Ovary (tissue), 9 donors: ENCODE data around the gene RNPEPL1. TPM values are rescaled to one million over a fixed set of nuclear protein-coding genes. Genes with fewer than 3 reads are reported as not detected.
A peak's percentile ranks its signal among the peaks of the same experiment; 100 is the strongest.

ENCODE experiments used
- DNase-seq, 5 donors: peaks; one replicate each; pipeline ENCODE4 v3.0.0-alpha.2; 2019 to 2020
- H3K27ac ChIP-seq, 2 donors: fragments of 200-600 bp; one replicate each; pipeline versions ENCODE4 v1.5.1 to v1.8.0; 2019 to 2022
- H3K27me3 ChIP-seq: fragments of 200-600 bp; one replicate; pipeline ENCODE4 v1.8.0; 2022
- H3K36me3 ChIP-seq: fragments of 200-600 bp; sonication (generic); one replicate; pipeline ENCODE4 v1.5.1; 2019
- H3K4me1 ChIP-seq: one replicate; pipeline ENCODE4 v1.8.1; 2013; ENCODE audit warnings: mild to moderate bottlenecking, moderate library complexity; ENCODE audit not compliant: insufficient read depth
- H3K4me3 ChIP-seq: fragments of 200-600 bp; sonication (generic); one replicate; pipeline ENCODE4 v1.5.1; 2017
- H3K9me3 ChIP-seq, 2 donors: fragments of 200-600 bp in 1 of 2; sonication (generic) in 1 of 2; one replicate each; pipeline versions ENCODE4 v1.5.1 to v1.8.1; 2013 to 2019; ENCODE audit warnings: mild to moderate bottlenecking in 1 of 2, moderate library complexity in 1 of 2
- CTCF ChIP-seq, 3 donors: fragments of 450-650 bp in 2 of 3; fragments of 200-600 bp in 1 of 3; IDR thresholded peaks; one replicate each; pipeline versions ENCODE4 v1.5.1 to v1.8.0; 2016 to 2022; ENCODE audit warnings: antibody characterized with exemption in 3 of 3, mild to moderate bottlenecking in 1 of 3
- EP300 ChIP-seq: sonication (generic); formaldehyde crosslinking; IDR thresholded peaks from one replicate; pipeline ENCODE4 v1.6.1; 2017; ENCODE audit warnings: antibody characterized with exemption
- POLR2A ChIP-seq: fragments of 450-650 bp; IDR thresholded peaks from one replicate; pipeline ENCODE4 v1.6.1; 2017; ENCODE audit warnings: antibody characterized with exemption, mild to moderate bottlenecking, moderate library complexity
- WGBS, 3 donors: extraction: QIAGEN DNeasy Blood & Tissue Kit in 1 of 3; methylation state at CpG; one replicate each; pipeline versions ENCODE4 v1.1.5 to v1.1.7; 2013 to 2017; 5-methylcytosine and 5-hydroxymethylcytosine counted together
- intact Hi-C, 4 donors: fragments of 100-400 bp; cut with DNase I; formaldehyde crosslinking; loops; one replicate each; pipeline versions ENCODE4 v1.11.0 to v1.15.1; 2022 to 2023
- polyA plus RNA-seq, 2 donors: library from polyadenylated mRNA; stranded (reverse); fragments of 200-250 nt in 1 of 2; fragments of 350-450 nt in 1 of 2; fragmentation: Illumina TruSeq in 1 of 2; extraction: RNeasy Lipid Tissue Mini Kit (QIAGEN cat#74804) in 1 of 2; gene quantifications; one replicate each; pipeline ENCODE4 v1.2.3, GENCODE V29; 2013 to 2014
- total RNA-seq, 7 donors: library from RNA; depleted of rRNA in 2 of 7; stranded (reverse); fragments of >200 nt in 2 of 7; fragmentation: NEBNext Ultra II Directional in 3 of 7; extraction: Animal tissue kit (Norgen Biotek cat#: 25700) in 3 of 7; gene quantifications; one replicate each; pipeline versions ENCODE4 v1.1.0 to v1.2.4, GENCODE V29; 2016 to 2023
- donor health status: DM: no; HTN: no; CAD: no; lungs with moderate emphysema.
- donor health status: DM: no; HTN: no; CAD: no.
- donor health status: Bipolar disorder and iron deficiency.
- donor health status: DM: yes; HTN: yes; CAD: no.
- donor health status: DM: no; HTN: no; CAD: no.
- donor health status: DM: yes; HTN: yes; CAD: no.

RNPEPL1 gene
- total and polyA plus RNA-seq, 9 donors = 3.5 to 27.3 (median 23.2) TPM

- DNase-seq = peak in 3 of 5 donors; percentile 16 to 37 (median 16)
- Histone ChIP-seq H3K9me3 (no peaks in the 10 kb centered on the region), H3K4me1 (no peaks in the 10 kb centered on the region), H3K36me3 (no peaks in the 10 kb centered on the region), H3K4me3 (no peak within 1 kb of the TSS), H3K27ac (no peak within 1 kb of the TSS), H3K27me3 (no peaks in the 10 kb centered on the region)
- intact Hi-C loops = no loop called here
- TF ChIP-seq CTCF (IDR thresholded peaks at IDR 0.05) (no peak), EP300 (no peak), POLR2A (no peak)
- 20 to 41% (median 36%) methylated on average over 19 to 23 of the region's 23 CpGs for WGBS, 3 donors
These were observed 56.8 kb downstream of the RNPEPL1 start, which contains the start of gene GPR35 for GRCh38 chr2:240624950-240625621. GPR35 (plus strand) TSS chr2:240625480; CDS start chr2:240629953, 4,473 bp downstream.

- no peaks in the 10 kb centered on the region for H3K9me3 ChIP-seq
- intact Hi-C loops = no loop called here
- no peak for TF ChIP-seq CTCF (IDR thresholded peaks at IDR 0.05)
- no peak for TF ChIP-seq EP300
- TF ChIP-seq POLR2A = no peak
- H3K36me3 ChIP-seq = no peaks in the 10 kb centered on the region
- no peak overlapping the region for H3K4me3 ChIP-seq
- WGBS, 3 donors = 58 to 66% (median 58%) methylated on average over 20 to 21 of the region's 21 CpGs
- no peaks in the 10 kb centered on the region for H3K4me1 ChIP-seq
- DNase-seq = peak in 3 of 5 donors; percentile 7 to 27 (median 14)
- no peaks in the 10 kb centered on the region for H3K27me3 ChIP-seq
- no peak overlapping the region for H3K27ac ChIP-seq
These were observed 58.4 kb downstream of the RNPEPL1 start for GRCh38 chr2:240626531-240627300.

- Histone ChIP-seq H3K36me3 (no peaks in the 10 kb centered on the region), H3K4me3 (no peak overlapping the region), H3K27ac (no peak overlapping the region), H3K27me3 (no peaks in the 10 kb centered on the region), H3K4me1 (no peaks in the 10 kb centered on the region), H3K9me3 (no peaks in the 10 kb centered on the region)
- no peak for TF ChIP-seq EP300
- TF ChIP-seq POLR2A = no peak
- TF ChIP-seq CTCF (IDR thresholded peaks at IDR 0.05) = no peak
- 84 to 91% (median 87%) methylated on average over 16 to 17 of the region's 17 CpGs for WGBS, 3 donors
- DNase-seq = peak in 3 of 5 donors; percentile 7 to 17 (median 11)
- intact Hi-C loops = no loop called here
These were observed 59.6 kb downstream of the RNPEPL1 start for GRCh38 chr2:240627736-240628506.

- Histone ChIP-seq H3K4me1 (no peaks in the 10 kb centered on the region), H3K4me3 (no peak overlapping the region), H3K27me3 (no peaks in the 10 kb centered on the region), H3K27ac (no peak overlapping the region), H3K36me3 (no peaks in the 10 kb centered on the region), H3K9me3 (no peaks in the 10 kb centered on the region)
- TF ChIP-seq CTCF (IDR thresholded peaks at IDR 0.05) = no peak
- no peak for TF ChIP-seq EP300
- no peak for TF ChIP-seq POLR2A
- intact Hi-C loops = no loop called here
- peak in 3 of 5 donors; percentile 1 to 22 (median 8) for DNase-seq
- 70 to 84% (median 84%) methylated on average over 6 to 7 of the region's 7 CpGs for WGBS, 3 donors
These were observed 60.2 kb downstream of the RNPEPL1 start for GRCh38 chr2:240628507-240628807.
